Measurements from ENCODE around the gene BTBD17. TPM values are rescaled to one million over a fixed set of nuclear protein-coding genes. Genes with fewer than 3 reads are reported as not detected.
A peak's percentile ranks its signal among the peaks of the same experiment; 100 is the strongest.

BTBD17 gene
- total RNA-seq, 1 donor from 2014 or later = 2.7 TPM

GRCh38 chr17:74350486-74350885, 11.2 kb downstream of the BTBD17 start:
- no peak for DNase-seq (ENCODE audit: low spot score)
- Mint-ChIP-seq H3K27ac (ENCODE audit: unreplicated experiment) (no peak overlapping the region), H3K9me3 (ENCODE audit: unreplicated experiment) (no peaks in the 10 kb centered on the region), H3K36me3 (ENCODE audit: low read depth, unreplicated experiment) (peaks cover 20% of the 10 kb centered on the region), H3K27me3 (ENCODE audit: unreplicated experiment) (peaks cover 30% of the 10 kb centered on the region), H3K4me1 (ENCODE audit: unreplicated experiment) (peaks cover 11% of the 10 kb centered on the region), H3K4me3 (ENCODE audit: unreplicated experiment) (no peak overlapping the region)
- no peak for TF ChIP-seq CTCF (IDR thresholded peaks at IDR 0.05; ENCODE audit: unreplicated experiment)

GRCh38 chr17:74349120-74349519, 12.5 kb downstream of the BTBD17 start:
- H3K27me3 Mint-ChIP-seq (ENCODE audit: unreplicated experiment) = peaks cover 31% of the 10 kb centered on the region
- no peak overlapping the region for H3K4me3 Mint-ChIP-seq (ENCODE audit: unreplicated experiment)
- TF ChIP-seq CTCF (IDR thresholded peaks at IDR 0.05; ENCODE audit: unreplicated experiment) = no peak
- H3K27ac Mint-ChIP-seq (ENCODE audit: unreplicated experiment) = no peak overlapping the region
- H3K36me3 Mint-ChIP-seq (ENCODE audit: low read depth, unreplicated experiment) = peaks cover 21% of the 10 kb centered on the region
- H3K9me3 Mint-ChIP-seq (ENCODE audit: unreplicated experiment) = no peaks in the 10 kb centered on the region
- peaks cover 18% of the 10 kb centered on the region for H3K4me1 Mint-ChIP-seq (ENCODE audit: unreplicated experiment)
- DNase-seq (ENCODE audit: low spot score) = no peak

GRCh38 chr17:74347646-74348045, 14.0 kb downstream of the BTBD17 start:
- Mint-ChIP-seq H3K27me3 (ENCODE audit: unreplicated experiment) (peaks cover 22% of the 10 kb centered on the region), H3K27ac (ENCODE audit: unreplicated experiment) (no peak overlapping the region), H3K36me3 (ENCODE audit: low read depth, unreplicated experiment) (peaks cover 10% of the 10 kb centered on the region), H3K9me3 (ENCODE audit: unreplicated experiment) (no peaks in the 10 kb centered on the region), H3K4me3 (ENCODE audit: unreplicated experiment) (no peak overlapping the region), H3K4me1 (ENCODE audit: unreplicated experiment) (peaks cover 26% of the 10 kb centered on the region)
- DNase-seq (ENCODE audit: low spot score) = no peak
- no peak for TF ChIP-seq CTCF (IDR thresholded peaks at IDR 0.05; ENCODE audit: unreplicated experiment)

- Mint-ChIP-seq H3K36me3 (ENCODE audit: low read depth, unreplicated experiment) (peaks cover 7% of the 10 kb centered on the region), H3K4me3 (ENCODE audit: unreplicated experiment) (peak overlapping the region; percentile 37), H3K4me1 (ENCODE audit: unreplicated experiment) (peaks cover 26% of the 10 kb centered on the region), H3K9me3 (ENCODE audit: unreplicated experiment) (no peaks in the 10 kb centered on the region), H3K27me3 (ENCODE audit: unreplicated experiment) (peaks cover 17% of the 10 kb centered on the region), H3K27ac (ENCODE audit: unreplicated experiment) (peak overlapping the region; percentile 36)
- DNase-seq (ENCODE audit: low spot score) = no peak
- no peak for TF ChIP-seq CTCF (IDR thresholded peaks at IDR 0.05; ENCODE audit: unreplicated experiment)
Measured at GRCh38 chr17:74345433-74346241, 16.0 kb downstream of the BTBD17 start.

- no peak overlapping the region for H3K27ac Mint-ChIP-seq (ENCODE audit: unreplicated experiment)
- no peak for TF ChIP-seq CTCF (IDR thresholded peaks at IDR 0.05; ENCODE audit: unreplicated experiment)
- peaks cover 29% of the 10 kb centered on the region for H3K4me1 Mint-ChIP-seq (ENCODE audit: unreplicated experiment)
- H3K4me3 Mint-ChIP-seq (ENCODE audit: unreplicated experiment) = no peak overlapping the region
- no peak for DNase-seq (ENCODE audit: low spot score)
- peaks cover 14% of the 10 kb centered on the region for H3K27me3 Mint-ChIP-seq (ENCODE audit: unreplicated experiment)
- H3K36me3 Mint-ChIP-seq (ENCODE audit: low read depth, unreplicated experiment) = peaks cover 11% of the 10 kb centered on the region
- no peaks in the 10 kb centered on the region for H3K9me3 Mint-ChIP-seq (ENCODE audit: unreplicated experiment)
Measured at GRCh38 chr17:74344658-74345057, 17.0 kb downstream of the BTBD17 start.
